Heart right ventricle (tissue), 16 donors: Measurements from ENCODE around the gene NFU1. TPM values are rescaled to one million over a fixed set of nuclear protein-coding genes. Genes with fewer than 3 reads are reported as not detected.

Source experiments
- ATAC-seq, 8 donors: fragments of 200-7000 bp; cut with Tn5 transposase; one replicate each; pipeline ENCODE4 v1.9.1; 2020; ENCODE audit warnings: mild to moderate bottlenecking in 8 of 8, moderate library complexity in 8 of 8, moderate number of reproducible peaks in 1 of 8
- DNase-seq, 2 donors: peaks; one replicate each; pipeline ENCODE4 v3.0.0-alpha.2; 2020
- H3K27ac ChIP-seq, 10 donors: fragments of 200-600 bp; sonication (generic) in 2 of 10; one replicate each; pipeline versions ENCODE4 v1.5.0 to v1.8.0; 2020 to 2022; ENCODE audit warnings: mild to moderate bottlenecking in 3 of 10
- H3K27me3 ChIP-seq, 7 donors: fragments of 200-600 bp; one replicate each; pipeline ENCODE4 v1.8.0; 2021 to 2022; ENCODE audit warnings: mild to moderate bottlenecking in 2 of 7
- H3K36me3 ChIP-seq, 9 donors: fragments of 200-600 bp; sonication (generic) in 1 of 9; one replicate each; pipeline versions ENCODE4 v1.5.0 to v1.8.0; 2020 to 2022; ENCODE audit warnings: mild to moderate bottlenecking in 2 of 9
- H3K4me1 ChIP-seq, 9 donors: fragments of 200-600 bp; sonication (generic) in 1 of 9; one replicate each; pipeline versions ENCODE4 v1.5.0 to v1.8.0; 2020 to 2022; ENCODE audit warnings: mild to moderate bottlenecking in 4 of 9
- H3K4me3 ChIP-seq, 10 donors: fragments of 200-600 bp; sonication (generic) in 2 of 10; one replicate each; pipeline versions ENCODE4 v1.5.0 to v1.8.0; 2020 to 2022; ENCODE audit warnings: mild to moderate bottlenecking in 7 of 10, moderate library complexity in 2 of 10
- H3K9me3 ChIP-seq, 11 donors: fragments of 200-600 bp in 10 of 11; sonication (generic) in 2 of 11; one replicate each; pipeline versions ENCODE4 v1.5.0 to v1.8.0; 2013 to 2022; ENCODE audit warnings: mild to moderate bottlenecking in 2 of 11, control low read depth in 1 of 11, moderate library complexity in 1 of 11
- WGBS, 2 donors: extraction: QIAGEN DNeasy Blood & Tissue Kit; methylation state at CpG; one replicate each; pipeline ENCODE4 v1.1.7; 2013; ENCODE audit warnings: inconsistent platforms in 1 of 2; 5-methylcytosine and 5-hydroxymethylcytosine counted together
- intact Hi-C, 10 donors: fragments of 100-400 bp; cut with DNase I; formaldehyde crosslinking; loops; one replicate each; pipeline versions ENCODE4 v1.11.1 to v1.14.2; 2022
- polyA plus RNA-seq, 2 donors: library from polyadenylated mRNA; stranded (reverse); fragments of 200-250 nt; gene quantifications; one replicate each; pipeline ENCODE4 v1.2.3, GENCODE V29; 2013
- total RNA-seq, 10 donors: library from RNA; stranded (reverse); fragmentation: NEBNext Ultra II Directional in 3 of 10; extraction: Animal tissue kit (Norgen Biotek cat#: 25700) in 3 of 10; gene quantifications; one replicate each; pipeline versions ENCODE4 v1.2.1 to v1.2.4, GENCODE V29; 2021 to 2023
- TF ChIP-seq, protein P1 (sequence below), 9 donors: fragments of 200-600 bp; sonication (generic) in 2 of 9; IDR thresholded peaks; one replicate each; pipeline versions ENCODE4 v1.5.0 to v1.8.0; 2021 to 2022; ENCODE audit warnings: antibody characterized with exemption in 9 of 9, mild to moderate bottlenecking in 5 of 9, moderate library complexity in 1 of 9
- donor health status: Arrhythmogenic right ventricular cardiomyopathy.
- donor health status: ischemic (EF 13 %, LVEDD 7.1; RV severe dilation, severe dysfunction).
- donor health status: healthy with polysubstance abuse.
- donor health status: DM: no; HTN: yes; CAD: no.
- donor health status: DM: no; HTN: no; CAD: no.
- donor health status: ischemic (EF 25% LVEDD 6.9; RV normal size, moderate dysfunction).
- donor health status: ischemic (EF 25% LVEDD 5.7; RV mildly dilated, moderate dysfunction).
- donor health status: healthy.
- donor health status: DM: yes; HTN: yes; CAD: no.
- donor health status: Ischemic cardiomyopathy.
- donor health status: ischemic (EF 35%, LVEDD 5.7; RV mildly dilated, moderate dysfunction).
- donor health status: nonischemic (EF 11% LVEDD 7.7; RV severe dilation, severe dysfunction).
- donor health status: DM: yes; HTN: yes; CAD: no.
- donor health status: PGD.
- donor health status: ischemic (EF 29% LVEDD 5.4; RV normal size, mild dysfunction).
- donor health status: nonischemic (EF 23%, LVEDD 6.1; RV moderate dilation, normal function).

Gene NFU1
- total and polyA plus RNA-seq, 12 donors = 72.0 to 148 (median 120) TPM

DNA sequence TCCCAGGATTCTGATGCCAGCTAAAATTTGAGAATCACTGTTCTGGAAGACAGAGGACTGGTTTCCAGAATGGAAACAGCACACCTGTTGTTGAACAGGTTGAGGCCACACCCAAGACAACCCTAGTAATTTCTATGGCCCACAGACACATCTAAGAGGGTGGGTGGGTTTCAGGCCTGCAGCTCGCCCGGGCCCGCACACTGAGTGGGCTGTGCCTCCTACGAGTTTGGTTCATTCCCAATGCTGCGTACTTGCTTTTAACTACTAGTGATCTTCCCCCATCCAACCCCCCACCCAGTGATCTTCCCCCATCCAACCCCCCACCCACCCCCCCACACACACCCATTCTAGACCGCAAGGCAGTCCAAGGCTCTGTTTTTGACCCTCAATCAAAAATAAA, 1.3 kb upstream of the NFU1 start:
- ATAC-seq (no peak), DNase-seq (no peak)
- TF ChIP-seq, protein P1, sequence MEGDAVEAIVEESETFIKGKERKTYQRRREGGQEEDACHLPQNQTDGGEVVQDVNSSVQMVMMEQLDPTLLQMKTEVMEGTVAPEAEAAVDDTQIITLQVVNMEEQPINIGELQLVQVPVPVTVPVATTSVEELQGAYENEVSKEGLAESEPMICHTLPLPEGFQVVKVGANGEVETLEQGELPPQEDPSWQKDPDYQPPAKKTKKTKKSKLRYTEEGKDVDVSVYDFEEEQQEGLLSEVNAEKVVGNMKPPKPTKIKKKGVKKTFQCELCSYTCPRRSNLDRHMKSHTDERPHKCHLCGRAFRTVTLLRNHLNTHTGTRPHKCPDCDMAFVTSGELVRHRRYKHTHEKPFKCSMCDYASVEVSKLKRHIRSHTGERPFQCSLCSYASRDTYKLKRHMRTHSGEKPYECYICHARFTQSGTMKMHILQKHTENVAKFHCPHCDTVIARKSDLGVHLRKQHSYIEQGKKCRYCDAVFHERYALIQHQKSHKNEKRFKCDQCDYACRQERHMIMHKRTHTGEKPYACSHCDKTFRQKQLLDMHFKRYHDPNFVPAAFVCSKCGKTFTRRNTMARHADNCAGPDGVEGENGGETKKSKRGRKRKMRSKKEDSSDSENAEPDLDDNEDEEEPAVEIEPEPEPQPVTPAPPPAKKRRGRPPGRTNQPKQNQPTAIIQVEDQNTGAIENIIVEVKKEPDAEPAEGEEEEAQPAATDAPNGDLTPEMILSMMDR (IDR thresholded peaks at IDR 0.05) = no peak
- Histone ChIP-seq H3K27ac (peak overlapping the region in 9 of 10 donors; percentile 94 to 98 (median 95)), H3K4me3 (no peak overlapping the region), H3K9me3 (no peaks in the 10 kb centered on the region), H3K36me3 (no peaks in the 10 kb centered on the region), H3K27me3 (no peaks in the 10 kb centered on the region), H3K4me1 (peaks cover 0 to 35% (median 25%) of the 10 kb centered on the region in 9 donors)
- 97 to 98% methylated on average over 6 of the region's 6 CpGs for WGBS, 2 donors
- intact Hi-C loops = loop anchor here in 2 of 10 donors (5.0 kb wide), 1 partner anchor 51 kb away; the partner anchor contains the start of gene GFPT1 (in 2 of the 2)

DNA sequence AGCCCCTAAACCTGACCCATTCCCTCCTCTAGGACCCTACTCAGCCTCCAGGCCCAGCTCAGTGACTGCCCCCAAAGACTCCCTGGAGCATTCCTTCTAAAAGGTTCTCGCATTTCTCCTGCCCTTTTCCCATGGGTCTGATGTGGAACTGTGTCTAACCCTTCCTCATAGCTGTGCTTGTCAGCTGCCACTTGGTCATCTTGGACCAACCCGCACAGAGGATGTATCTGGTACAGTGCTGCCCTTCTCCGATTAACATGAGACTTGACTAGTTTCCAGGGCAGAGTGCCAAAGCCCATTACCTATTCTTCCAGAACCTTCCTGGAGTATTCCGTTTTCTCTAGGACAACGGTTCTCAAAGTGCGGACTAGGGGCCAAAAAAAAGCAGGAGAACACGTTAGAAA, 518 bp upstream of the NFU1 start:
- intact Hi-C loops = loop anchor here in 2 of 10 donors (5.0 kb wide), 1 partner anchor 50 kb away; the partner anchor contains the start of gene GFPT1 (in 2 of the 2)
- H3K4me1 ChIP-seq = peaks cover 0 to 35% (median 25%) of the 10 kb centered on the region in 9 donors
- peak in 1 of 2 donors; percentile 68 for DNase-seq

DNA sequence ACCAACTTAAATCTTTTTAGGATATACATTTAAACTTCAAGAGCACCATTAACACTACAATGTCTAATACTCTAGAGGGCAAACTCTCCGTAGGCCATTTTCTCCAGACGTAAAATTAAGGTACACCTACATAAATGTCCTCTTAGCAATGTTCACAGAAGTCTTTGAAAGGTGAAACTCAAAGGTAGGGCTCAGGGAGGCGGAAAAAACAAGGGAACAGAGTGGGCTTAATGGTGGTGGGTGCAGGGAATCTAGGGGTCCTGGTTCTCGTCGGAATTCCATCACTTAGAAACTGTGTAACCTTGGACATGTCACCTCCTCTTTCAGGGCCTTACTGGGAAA, 668 bp downstream of the NFU1 start:
- TF ChIP-seq, protein P1 (IDR thresholded peaks at IDR 0.05) = no peak
- Histone ChIP-seq H3K36me3 (peaks cover 0 to 6% (median 3%) of the 10 kb centered on the region in 9 donors), H3K27me3 (no peaks in the 10 kb centered on the region), H3K9me3 (no peaks in the 10 kb centered on the region), H3K27ac (peak overlapping the region; percentile 92 to 98 (median 95)), H3K4me3 (peak overlapping the region; percentile 69 to 95 (median 88)), H3K4me1 (peaks cover 0 to 40% (median 25%) of the 10 kb centered on the region in 9 donors)
- no peak for DNase-seq
- 5 to 6% methylated on average over 5 of the region's 5 CpGs for WGBS, 2 donors
- ATAC-seq = peak in 1 of 8 donors; percentile 10
- intact Hi-C loops = loop anchor here in 2 of 10 donors (5.0 kb wide), 1 partner anchor 49 kb away; the partner anchor contains the start of gene GFPT1 (in 2 of the 2)

More for the DNA sequence above, 518 bp upstream of the NFU1 start:
- H3K36me3 ChIP-seq = no peaks in the 10 kb centered on the region
- 37 to 39% methylated on average over 7 of the region's 7 CpGs for WGBS, 2 donors
- no peaks in the 10 kb centered on the region for H3K27me3 ChIP-seq
- peak; percentile 24 to 75 (median 59) for ATAC-seq
- TF ChIP-seq, protein P1 (IDR thresholded peaks at IDR 0.05) = no peak
- no peaks in the 10 kb centered on the region for H3K9me3 ChIP-seq
- H3K4me3 ChIP-seq = peak overlapping the region; percentile 69 to 95 (median 88)
- peak overlapping the region; percentile 92 to 98 (median 95) for H3K27ac ChIP-seq

DNA sequence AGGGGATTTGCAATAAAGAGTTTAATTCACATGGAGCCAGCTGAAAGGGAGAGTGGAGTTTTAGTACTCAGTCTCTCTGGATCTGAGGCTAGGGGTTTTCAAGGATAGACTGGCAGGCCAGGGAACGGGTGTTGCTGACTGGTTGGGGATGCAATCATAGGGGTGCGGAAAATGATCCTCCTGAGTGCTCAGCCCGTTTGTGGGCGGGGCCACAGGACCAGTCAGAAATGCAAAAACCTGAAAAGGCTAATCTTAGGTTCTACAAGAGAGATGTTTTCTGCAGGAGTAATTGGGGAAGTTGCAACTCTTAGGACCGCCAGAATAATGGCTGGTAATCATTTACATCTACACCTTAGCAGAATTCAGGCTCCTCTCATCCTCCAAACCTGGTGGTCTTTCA, 2.5 kb downstream of the NFU1 start:
- Histone ChIP-seq H3K36me3 (peaks cover 0 to 24% (median 10%) of the 10 kb centered on the region in 9 donors), H3K9me3 (no peaks in the 10 kb centered on the region), H3K27ac (no peak overlapping the region), H3K4me1 (peaks cover 0 to 40% (median 25%) of the 10 kb centered on the region in 9 donors), H3K27me3 (no peaks in the 10 kb centered on the region), H3K4me3 (no peak overlapping the region)
- intact Hi-C loops = loop anchor here in 2 of 10 donors (5.0 kb wide), 1 partner anchor 47 kb away; the partner anchor contains the start of gene GFPT1 (in 2 of the 2)
- DNase-seq (no peak), ATAC-seq (no peak)
- TF ChIP-seq, protein P1 (IDR thresholded peaks at IDR 0.05) = no peak
- WGBS, 2 donors = 82 to 86% methylated on average over 5 of the region's 5 CpGs
